HG03097 (cell line): ENCODE data around the gene SP7.
"Not testable (repeated sequence)": the region's sequence is repeated elsewhere in the genome, so short reads cannot be mapped to it uniquely, and the experiment has no call there.

Experiments used
- ATAC-seq: cut with Tn5 transposase; IDR thresholded peaks from one replicate; pipeline ENCODE4 v1.9.1; 2021; ENCODE audit not compliant: unreplicated experiment, low FRiP score

The SP7 gene

DNA sequence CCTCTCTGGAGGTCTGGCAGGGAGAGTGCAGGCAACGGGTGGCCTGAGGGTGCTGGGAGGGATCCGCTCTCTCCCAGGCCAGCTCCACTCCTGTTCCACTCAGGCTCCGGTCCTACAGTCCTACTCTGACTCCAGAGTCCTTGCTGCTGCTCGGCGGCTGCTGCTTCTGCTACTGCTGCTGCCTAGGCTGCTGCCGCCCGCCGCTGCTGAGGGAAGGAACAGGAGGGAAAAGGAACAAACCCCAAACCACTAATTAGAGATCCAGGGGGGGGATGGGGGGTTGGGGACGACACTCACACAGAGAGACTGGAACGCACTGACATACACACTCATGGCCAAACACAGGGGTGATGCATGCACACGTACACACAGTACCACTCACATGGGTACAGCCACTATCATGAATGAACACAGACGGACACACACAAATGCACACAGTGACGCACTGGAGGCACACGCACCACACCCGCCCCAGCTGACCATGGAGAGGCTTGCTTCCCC, at the start of gene SP7:
TSS of gene SP7 (minus strand) at position 174 of the 501 bp plus-strand sequence. CDS start 708 bp downstream, outside the sequence.
- no peak for ATAC-seq

DNA sequence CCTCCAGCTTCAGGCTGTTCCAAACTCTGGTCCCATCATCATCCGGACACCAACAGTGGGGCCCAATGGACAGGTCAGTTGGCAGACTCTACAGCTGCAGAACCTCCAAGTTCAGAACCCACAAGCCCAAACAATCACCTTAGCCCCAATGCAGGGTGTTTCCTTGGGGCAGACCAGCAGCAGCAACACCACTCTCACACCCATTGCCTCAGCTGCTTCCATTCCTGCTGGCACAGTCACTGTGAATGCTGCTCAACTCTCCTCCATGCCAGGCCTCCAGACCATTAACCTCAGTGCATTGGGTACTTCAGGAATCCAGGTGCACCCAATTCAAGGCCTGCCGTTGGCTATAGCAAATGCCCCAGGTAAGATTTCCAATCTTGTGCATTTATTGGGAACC, 47.1 kb upstream of the SP7 start:
- ATAC-seq, result no peak

DNA sequence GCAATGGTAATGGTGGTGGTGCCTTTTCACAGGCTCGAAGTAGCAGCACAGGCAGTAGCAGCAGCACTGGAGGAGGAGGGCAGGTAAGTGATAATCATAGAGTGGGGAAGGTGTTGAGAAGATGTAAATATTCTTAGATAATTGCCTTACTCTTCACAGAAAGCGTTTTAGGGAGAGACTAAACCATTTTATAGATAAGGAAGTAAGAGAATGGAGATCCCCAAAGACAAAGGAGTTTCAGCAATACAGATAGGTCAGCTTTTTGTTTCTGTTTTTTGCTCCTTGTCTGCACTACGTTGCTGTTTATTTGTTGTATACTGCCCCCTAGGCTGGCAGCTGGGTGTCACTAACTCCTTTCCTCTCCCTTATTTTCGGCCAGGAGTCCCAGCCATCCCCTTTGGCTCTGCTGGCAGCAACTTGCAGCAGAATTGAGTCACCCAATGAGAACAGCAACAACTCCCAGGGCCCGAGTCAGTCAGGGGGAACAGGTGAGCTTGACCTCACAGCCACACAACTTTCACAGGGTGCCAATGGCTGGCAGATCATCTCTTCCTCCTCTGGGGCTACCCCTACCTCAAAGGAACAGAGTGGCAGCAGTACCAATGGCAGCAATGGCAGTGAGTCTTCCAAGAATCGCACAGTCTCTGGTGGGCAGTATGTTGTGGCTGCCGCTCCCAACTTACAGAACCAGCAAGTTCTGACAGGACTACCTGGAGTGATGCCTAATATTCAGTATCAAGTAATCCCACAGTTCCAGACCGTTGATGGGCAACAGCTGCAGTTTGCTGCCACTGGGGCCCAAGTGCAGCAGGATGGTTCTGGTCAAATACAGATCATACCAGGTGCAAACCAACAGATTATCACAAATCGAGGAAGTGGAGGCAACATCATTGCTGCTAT, 45.8 kb upstream of the SP7 start:
- ATAC-seq, result no peak

DNA sequence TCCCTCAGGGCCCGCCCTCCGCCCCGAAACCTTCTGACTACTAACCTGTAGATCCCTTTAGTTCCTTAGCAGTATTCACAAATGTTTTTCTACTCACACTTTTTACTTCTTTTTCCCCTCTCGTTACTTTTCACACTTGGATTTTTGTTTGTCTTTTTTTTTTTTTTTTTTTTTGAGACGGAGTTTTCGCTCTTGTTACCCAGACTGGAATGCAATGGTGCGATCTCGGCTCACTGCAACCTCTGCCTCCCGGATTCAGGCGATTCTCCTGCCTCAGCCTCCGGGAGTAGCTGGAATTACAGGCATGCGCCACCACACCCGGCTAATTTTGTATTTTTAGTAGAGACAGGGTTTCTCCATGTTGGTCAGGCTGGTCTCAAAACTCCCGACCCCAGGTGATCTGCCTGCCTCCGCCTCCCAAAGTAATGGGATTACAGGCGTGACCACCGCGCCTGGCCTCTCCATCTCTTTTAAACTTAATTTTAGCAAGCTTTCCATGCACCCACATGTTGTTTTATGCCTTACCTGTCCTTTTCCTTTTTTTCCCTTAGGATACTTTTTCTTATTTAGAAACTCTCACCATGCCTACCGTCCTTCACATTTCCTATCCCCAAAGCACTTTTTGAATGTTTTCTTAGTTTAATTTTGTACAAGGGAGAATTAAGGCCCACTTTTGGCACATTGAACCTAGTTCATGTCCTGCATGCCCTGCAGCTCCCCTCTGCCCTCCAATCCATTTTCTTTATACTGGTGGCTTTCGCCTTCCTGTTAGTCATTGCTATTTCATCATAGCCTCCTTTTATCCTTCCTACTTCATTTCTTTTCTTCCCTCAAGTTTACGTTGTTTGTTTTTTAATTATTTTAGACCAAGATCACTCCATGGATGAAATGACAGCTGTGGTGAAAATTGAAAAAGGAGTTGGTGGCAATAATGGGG, 44.9 kb upstream of the SP7 start:
- no peak for ATAC-seq

DNA sequence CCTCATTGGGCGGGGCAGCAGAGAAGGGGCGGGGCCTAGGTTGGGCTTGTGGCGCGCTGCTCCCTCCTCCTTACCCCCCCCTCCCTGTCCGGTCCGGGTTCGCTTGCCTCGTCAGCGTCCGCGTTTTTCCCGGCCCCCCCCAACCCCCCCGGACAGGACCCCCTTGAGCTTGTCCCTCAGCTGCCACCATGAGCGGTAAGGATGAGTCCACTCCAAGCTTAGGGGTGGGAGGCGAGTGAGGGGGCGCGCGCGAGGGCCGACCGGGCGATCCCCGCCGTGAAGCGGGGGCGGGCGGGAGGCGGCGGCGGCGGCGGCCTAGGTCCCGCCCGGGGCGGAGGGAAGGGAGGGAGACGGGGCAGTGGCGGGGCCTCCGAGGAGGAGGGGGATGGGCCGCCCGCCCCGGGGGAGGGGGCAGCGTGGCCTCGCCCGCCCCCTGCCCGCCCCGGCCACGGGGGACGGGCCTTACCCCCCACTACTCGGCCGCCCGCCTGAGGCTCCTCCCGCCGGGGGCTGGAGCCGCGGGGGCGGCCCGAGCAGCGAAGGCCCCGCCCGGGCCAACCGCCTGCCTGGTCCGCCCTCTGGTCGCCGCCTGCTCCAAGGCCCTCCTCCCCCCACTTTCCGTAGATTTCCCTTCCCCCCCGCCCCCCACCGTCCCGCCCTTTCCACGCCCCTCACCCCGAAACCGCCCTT, 44.1 kb upstream of the SP7 start, which contains the start of gene SP1:
TSS of gene SP1 (plus strand) at position 73 of the 690 bp plus-strand sequence. CDS start at position 189, 116 bp downstream.
- peak; percentile 33 for ATAC-seq

DNA sequence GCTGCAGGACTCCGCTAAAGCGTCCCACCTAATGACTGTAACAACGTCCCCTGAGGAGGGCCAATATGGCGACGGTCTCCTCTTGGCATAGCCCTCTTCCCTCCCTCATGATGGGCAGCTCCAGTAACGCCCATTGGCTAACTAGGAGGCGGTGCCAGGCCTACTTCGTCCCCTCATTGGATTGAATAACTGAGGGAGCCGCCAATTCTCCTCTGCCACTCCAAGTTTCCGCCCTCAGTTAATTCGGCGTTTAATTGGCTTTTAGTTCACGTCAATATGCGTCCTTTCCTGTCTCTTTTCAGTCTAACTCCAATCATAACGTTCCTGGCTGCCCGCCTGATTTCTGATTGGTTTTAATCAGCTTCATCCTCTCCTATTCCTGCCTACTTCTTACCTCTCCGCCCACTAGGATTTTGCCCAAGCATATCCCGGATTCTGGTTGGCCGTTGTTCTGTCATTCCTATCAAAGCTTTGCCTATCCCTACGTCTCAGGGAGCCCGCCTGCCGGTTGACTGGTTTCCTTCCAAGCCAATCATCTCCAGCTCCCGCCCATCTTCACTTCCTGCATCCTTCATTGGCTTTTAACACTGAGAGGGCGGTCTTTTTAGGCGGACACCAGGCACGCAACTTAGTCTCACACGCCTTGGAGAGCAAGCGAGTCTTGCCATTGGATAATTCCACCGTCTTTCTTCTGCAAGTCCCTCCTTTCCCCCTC, 43.4 kb upstream of the SP7 start:
- peak; percentile 74 for ATAC-seq

DNA sequence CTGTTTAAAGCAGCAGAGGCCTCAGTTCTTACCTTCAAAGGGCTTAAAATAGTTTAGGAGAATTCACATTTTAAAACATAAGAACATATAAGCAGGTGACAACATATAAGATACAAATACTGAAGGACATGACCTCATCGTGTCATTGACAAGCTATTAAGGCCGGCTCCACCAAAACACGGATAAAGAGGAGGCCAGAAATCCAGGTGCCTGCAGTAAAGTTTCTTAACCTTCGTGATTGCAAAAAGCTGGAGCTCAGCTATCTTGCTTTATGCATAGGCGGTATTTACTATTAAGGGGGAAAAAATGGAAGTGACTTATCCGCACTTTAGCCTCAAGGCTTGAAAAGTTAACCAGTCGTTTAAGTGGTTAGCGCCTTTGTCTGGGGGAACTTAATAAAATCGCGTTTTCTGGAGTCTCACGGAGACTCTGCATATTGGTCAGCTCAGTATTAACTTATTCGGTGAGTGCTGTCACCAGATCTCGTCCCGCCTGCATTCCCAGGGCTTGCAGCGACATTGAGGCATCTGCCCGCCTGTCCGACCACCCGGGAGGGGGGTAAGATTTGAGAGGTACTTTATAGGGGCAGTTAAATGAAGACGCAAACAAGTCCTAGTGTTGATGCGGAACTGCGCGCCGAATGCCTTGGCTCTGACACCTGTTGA, 42.7 kb upstream of the SP7 start:
- no peak for ATAC-seq

DNA sequence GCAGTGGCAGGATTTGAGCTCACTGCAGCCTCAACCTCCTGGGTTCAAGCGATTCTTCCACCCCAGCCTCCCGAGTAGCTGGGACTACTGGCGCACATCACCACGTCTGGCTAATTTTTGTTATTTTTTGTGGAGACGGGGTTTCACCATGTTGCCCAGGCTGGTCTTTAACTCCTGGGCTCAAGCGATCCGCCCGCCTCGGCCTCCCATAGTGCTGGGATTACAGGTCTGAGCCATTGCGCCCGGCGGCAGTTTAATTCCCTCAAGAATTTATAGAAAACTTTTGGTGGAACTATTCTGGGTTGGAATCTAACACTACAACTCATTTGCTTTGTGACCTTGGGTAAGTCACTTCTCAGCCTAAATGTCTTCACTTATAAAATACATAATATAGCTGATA, 42.1 kb upstream of the SP7 start:
- ATAC-seq, result no peak

DNA sequence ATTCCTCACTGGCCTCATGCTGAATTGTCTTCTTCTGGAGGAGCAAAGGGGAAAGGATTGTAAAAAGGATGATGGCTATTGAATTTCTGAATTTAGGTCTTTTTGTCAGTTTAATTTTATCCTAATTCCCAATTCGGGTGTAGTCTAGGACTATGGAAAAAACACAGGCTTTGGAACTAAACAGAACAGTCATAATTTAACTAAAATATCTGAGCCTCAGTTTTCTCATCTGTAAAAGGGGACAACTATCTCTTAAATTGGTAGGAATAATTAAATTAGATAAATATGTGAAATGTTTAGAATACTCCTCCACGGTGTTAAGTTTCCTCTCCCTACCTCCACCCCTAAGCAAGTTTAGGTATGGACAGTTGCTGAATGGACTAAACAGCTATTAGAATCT, 40.6 kb upstream of the SP7 start:
- ATAC-seq, result no peak

DNA sequence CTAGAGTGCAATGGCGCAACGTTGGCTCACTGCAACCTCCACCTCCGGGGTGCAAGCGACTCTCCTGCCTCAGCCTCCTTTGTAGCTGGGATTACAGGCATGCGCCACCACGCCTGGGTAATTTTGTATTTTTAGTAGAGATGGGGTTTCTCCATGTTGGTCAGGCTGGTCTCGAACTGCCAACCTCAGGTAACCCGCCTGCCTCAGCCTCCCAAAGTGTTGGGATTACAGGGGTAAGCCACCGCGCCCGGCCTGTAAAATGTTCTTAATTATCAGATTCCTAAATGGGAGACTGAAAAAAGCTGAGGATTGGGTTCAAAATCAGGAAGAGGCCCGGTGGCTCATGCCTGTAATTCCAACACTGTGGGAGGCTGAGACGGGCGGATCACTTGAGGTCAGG, 38.1 kb upstream of the SP7 start:
- not testable (repeated sequence) for ATAC-seq

DNA sequence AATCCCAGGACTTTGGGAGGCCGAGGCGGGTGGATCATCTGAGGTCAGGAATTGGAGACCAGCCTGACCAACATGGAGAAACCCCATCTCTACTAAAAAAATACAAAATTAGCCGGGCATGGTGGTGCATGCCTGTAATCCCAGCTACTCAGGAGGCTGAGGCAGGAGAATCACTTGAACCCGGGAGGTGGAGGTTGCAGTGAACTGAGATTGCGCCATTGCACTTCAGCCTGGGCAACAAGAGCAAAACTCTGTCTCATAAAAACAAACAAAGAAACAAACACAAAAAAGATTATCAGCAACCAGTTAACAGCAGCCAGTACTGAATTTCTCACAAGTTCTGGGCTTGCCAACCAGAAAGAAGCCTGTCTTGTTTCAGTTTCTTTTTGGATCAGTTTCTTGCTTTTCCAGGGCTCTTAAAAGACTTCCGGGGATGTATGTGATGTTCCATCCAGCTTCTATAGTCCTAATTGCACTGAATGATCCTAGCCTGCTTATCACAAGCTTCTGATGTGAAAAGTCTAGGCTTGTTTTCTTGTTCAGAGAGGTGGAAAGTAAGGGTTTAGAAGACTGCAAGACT, 37.5 kb upstream of the SP7 start:
- not testable (repeated sequence) for ATAC-seq

DNA sequence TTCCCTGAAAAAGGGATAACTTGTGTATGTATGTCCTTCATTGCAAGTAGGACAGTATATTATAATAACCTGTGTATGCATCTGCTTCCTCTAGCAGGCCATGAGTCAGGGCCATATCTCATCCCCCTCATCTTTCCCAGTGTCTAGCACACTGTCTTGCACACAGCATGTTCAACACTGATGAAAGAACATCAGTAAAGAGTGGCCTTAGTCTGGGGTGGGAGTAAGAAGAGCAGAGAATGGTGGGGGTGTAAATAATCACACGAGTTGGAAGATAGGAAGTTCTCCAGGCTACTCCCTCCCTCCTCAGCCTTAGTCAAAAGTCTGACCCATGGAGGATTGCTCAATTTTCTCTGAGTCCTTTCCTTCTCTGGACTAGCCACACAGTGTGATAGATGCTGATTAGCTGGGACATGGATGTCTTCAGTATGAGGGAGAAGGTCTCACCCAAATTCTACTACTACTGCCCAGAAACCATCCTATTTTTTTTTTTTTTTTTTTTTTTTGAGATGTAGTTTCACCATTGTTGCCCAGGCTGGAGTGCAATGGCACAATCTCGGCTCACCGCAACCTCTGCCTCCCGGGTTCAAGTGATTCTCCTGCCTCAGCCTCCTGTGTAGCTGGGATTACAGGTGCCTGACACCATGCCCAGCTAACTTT, 29.2 kb upstream of the SP7 start:
- no peak for ATAC-seq

DNA sequence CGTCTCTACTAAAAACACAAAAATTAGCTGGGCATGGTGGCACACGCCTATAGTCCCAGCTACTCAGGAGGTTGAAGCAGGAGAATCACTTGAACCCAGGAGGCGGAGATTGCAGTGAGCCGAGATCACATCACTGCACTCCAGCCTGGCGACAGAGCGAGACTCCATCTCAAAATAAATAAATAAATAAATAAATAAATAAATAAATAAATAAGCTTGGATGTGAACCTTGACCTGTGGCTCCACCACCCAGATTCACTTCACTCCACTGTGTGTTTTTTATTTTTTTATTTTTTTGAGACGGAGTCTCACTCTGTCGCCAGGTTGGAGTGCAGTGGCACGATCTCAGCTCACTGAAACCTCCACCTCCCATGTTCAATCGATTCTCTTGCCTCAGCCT, 25.5 kb upstream of the SP7 start:
- not testable (repeated sequence) for ATAC-seq

DNA sequence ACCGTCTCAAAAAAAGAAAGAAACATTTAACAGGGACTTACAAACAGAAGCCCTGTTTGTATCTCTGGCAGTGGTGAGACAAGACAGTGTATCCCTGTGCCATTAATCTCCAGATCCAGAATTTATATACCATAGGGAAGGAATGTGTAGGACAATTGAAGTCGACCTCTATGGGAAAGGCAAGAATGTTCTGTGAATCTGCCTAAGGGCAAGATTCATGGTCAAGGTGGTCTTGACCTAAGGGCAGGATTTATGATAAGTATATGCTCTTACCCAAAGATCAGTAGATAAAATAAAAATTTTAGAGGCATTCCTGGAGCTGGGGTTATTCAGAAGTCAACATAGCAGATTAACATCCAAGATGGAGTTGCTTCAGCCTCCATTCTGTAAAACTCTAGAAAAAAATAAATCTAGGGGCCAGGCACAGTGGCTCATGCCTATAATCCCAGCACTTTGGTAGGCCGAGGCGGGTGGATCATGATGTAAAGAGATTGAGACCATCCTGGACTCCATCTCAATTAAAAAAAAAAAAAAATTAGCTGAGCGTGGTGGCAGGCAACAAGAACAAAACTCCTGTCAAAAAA, 22.8 kb upstream of the SP7 start:
- ATAC-seq, result no peak

DNA sequence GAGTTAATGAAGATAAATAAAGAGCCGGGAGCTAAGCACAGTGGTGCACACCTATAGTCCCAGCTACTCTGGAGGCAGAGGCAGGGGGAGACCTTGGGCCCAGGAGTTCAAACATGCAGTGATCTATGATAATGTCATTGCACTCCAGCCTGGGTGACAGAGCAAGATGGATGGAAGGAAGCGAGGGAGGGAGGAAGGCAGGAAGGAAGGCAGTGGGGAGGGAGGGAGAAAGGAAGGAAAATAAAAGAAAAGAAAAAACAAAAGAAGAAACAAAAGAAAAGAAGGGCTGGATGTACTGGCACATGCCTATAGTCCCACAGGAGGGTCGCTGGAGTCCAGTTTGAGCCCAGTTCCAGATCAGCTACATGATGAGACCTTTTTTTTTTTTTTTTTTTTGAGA, 19.0 kb upstream of the SP7 start:
- ATAC-seq, result no peak

DNA sequence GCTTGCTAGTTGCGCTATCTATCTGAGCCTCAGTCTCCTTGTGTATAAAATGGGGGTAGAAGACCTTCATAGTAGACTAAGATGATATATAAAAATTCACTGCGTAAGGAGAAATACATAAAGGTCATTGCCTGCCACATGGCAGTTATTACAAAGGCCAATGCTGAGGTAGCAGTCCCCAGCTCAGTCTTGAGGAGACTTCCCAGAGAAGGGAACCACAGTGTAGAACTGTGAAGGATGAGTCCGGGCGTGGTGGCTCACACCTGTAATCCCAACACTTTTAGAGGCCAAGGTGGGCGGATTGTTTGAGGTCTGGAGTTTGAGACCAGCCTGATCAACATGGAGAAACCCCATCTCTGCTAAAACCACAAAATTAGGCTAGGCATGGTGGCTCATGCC, 17.1 kb upstream of the SP7 start:
- no peak for ATAC-seq

DNA sequence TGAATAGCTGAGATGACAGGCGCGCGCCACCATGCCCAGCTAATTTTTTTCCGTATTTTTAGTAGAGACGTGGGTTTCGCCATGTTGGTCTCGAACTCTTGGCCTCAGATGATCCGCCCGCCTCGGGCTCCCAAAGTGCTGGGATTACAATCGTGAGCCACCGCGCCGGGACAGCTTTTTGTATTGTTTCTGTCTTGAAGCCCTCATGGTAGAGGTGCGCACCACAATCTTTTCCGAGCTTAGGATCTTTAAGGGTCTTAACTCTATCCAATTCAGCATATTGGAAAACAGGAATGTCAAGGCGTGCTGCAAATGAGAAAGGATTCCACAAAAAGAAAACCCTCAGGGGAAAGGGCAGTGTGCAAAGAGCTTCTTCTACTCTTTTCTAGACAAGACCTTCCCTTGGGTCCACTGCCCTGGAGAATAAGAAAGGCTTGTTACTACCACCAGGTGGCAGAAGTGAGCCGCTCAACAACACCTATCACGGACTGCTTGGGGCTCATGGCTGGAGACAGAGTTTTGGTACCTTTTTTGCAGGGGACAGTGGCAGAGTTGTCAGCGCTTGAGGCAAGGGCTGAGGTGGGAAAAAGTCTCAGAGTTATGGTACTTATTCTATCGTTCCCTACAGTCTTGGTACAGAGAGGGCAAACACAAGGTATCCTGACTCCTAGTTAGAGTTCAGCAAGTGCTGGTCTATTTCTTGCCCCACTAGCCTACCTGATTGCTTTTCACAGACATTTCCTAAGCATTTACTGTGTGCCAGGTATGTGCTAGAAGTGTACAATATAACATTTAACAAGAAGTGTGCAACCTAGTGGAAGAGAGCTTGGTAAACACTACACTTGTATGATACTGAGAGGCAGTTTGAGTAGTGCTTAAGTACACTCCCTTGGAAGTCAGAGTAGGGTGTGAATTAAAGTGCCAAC, 16.4 kb upstream of the SP7 start:
- ATAC-seq, result no peak
